Muscle of back (tissue), 11 donors: ENCODE measurements around the gene ELOB. TPM values are rescaled to one million over a fixed set of nuclear protein-coding genes. Genes with fewer than 3 reads are reported as not detected.
"Not testable (repeated sequence)": the region's sequence is repeated elsewhere in the genome, so short reads cannot be mapped to it uniquely, and the experiment has no call there.

Experiments used
- DNase-seq, 3 donors: peaks; one replicate each; pipeline versions ENCODE4 v3.0.0 to v3.0.0-alpha.2; 2013
- polyA plus RNA-seq, 10 donors: library from polyadenylated mRNA; unstranded; fragments of 120-200 nt; gene quantifications; one replicate each; pipeline ENCODE4 v1.2.1, GENCODE V29; 2013; ENCODE audit not compliant: insufficient read length in 10 of 10

ELOB gene
- polyA plus RNA-seq, 10 donors: 126 to 207 (median 146) TPM

GRCh38 chr16:2728034-2728433, 49.0 kb downstream of the ELOB start:
- DNase-seq: no peak

DNA sequence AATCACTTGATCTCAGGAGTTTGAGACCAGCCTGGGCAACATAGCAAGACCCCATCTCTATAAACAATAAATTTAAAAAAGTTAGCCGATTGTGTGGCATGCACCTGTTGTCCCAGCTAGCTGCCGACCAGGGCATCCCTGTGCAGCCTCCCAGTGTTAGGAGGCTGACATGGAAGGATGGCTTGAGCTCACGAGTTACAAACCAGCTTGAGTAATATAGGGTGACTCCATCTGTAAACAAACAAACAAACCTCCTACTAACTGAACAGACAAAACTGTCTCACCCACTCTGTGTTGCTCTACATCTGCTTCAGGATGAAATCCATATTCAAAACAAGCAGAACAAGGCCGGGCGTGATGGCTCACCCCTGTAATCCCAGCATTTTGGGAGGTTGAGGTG, 50.2 kb downstream of the ELOB start:
- no peak for DNase-seq

DNA sequence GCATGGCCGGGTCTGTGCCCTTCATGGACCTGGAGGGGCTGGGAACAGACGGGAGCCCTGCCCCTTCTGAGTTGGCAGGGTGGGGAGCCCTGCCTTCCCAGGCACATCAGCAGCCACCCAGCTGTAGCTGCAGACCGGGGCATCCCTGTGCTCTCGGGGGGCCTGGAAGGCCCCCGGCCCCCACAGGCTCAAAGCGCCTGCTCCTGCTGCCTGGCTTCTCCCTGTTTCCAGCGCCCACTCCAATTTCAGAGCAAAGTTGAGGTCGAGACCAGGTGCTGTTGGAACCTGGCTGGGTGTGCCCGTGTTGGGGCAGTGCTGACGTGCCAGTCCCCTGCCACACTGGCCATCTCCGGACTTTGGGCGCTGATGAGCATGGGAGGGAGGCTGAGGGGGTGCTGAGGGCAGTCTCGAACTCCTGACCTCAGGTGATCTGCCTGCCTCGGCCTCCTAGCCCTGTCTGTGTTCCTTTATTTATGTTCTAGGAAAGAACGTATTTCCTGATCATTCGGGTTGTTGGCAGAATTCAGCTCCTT, 52.2 kb downstream of the ELOB start:
- no peak for DNase-seq

DNA sequence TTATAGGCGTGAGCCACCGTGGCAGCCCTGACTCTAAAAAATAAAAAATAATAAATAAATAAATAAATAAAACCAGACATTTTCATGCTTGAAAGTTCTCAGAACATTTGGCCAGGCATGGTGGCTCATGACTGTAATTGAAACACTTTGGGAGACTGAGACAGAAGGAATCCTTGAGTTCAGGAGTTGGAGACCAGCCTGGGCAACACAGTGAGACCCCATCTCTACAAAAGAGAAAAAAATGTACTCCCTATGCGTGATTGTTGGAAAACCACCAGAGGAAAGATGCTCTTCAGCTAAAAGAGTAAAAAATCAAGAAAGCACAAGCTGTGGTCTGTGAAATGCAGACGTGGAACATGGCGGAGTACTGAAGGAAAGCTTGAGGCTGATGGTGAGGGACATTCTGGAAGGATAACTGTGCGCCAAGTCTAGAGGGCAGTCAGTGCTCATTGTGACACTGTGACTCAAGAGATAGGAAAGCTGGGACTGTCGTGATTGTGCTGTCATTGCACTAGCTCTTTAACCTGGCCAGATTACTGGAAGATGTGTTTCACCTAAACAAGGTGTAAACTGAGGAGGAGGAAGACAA, 52.9 kb downstream of the ELOB start:
- no peak for DNase-seq

DNA sequence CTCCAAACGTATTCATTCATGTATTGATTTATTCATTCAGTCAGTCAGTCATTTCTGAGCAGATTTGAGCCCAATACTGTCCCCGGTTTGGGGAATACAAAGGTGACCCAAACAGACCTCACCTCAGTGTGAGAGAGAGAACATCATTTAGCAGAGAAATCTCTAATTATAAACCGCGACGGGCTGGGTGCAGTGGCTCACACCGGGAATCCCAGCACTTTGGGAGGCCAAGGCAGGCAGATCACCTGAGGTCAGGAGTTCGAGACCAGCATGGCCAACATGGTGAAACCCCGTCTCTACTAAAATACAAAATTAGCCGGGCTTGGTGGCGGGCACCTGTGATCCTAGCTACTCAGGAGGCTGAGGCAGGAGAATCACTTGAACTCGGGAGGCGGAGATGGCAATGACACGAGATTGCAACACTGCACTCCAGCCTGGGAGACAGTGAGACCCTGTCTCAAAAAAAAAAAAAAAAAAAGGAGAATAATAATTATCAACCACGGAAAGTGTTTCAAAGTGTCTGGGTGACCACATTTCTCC, 55.4 kb downstream of the ELOB start:
- DNase-seq: not testable (repeated sequence)

Other genes with a start within 250 kb of the ELOB start
- 1 to 10 TPM in 6 of 10 donors, under 1 TPM in 2, not detected in 2; 0.15 to 3.3 (median 1.7) TPM for gene CEMP1, start 245.9 kb downstream of the ELOB start, polyA plus RNA-seq
- gene PDPK1, start 239.3 kb downstream of the ELOB start, polyA plus RNA-seq: 10 to 100 TPM; 23.7 to 34.3 (median 28.6) TPM
- 10 to 100 TPM; 18.5 to 22.9 (median 20.6) TPM for gene KCTD5, start 94.8 kb downstream of the ELOB start, polyA plus RNA-seq
- gene PRSS27, start 57.1 kb downstream of the ELOB start, polyA plus RNA-seq: 1 to 10 TPM in 6 of 10 donors, under 1 TPM in 4; 0.86 to 1.6 (median 1.2) TPM
- gene SRRM2, start 24.6 kb downstream of the ELOB start, polyA plus RNA-seq: 100 to 1,000 TPM; 351 to 593 (median 450) TPM
- gene PRSS33, start 10.3 kb upstream of the ELOB start, polyA plus RNA-seq: not detected
- gene PRSS41, start 21.2 kb upstream of the ELOB start, polyA plus RNA-seq: not detected
- gene PRSS21, start 40.0 kb upstream of the ELOB start, polyA plus RNA-seq: under 1 TPM in 3 of 10 donors, not detected in 7; 0.24 to 0.53 (median 0.31) TPM
- under 1 TPM in 9 of 10 donors, not detected in 1; 0.24 to 0.90 (median 0.56) TPM for gene ZG16B, start 53.0 kb upstream of the ELOB start, polyA plus RNA-seq
- gene PRSS22, start 80.9 kb upstream of the ELOB start, polyA plus RNA-seq: under 1 TPM in 2 of 10 donors, not detected in 8; 0.83 to 0.94 TPM
- gene FLYWCH2, start 105.9 kb upstream of the ELOB start, polyA plus RNA-seq: 10 to 100 TPM; 10.4 to 20.2 (median 15.5) TPM
- gene FLYWCH1, start 134.7 kb upstream of the ELOB start, polyA plus RNA-seq: 10 to 100 TPM; 10.7 to 25.3 (median 17.2) TPM
- 10 to 100 TPM in 2 of 10 donors, 1 to 10 TPM in 8; 1.7 to 27.6 (median 5.6) TPM for gene KREMEN2, start 187.0 kb upstream of the ELOB start, polyA plus RNA-seq
- gene PAQR4, start 192.1 kb upstream of the ELOB start, polyA plus RNA-seq: 10 to 100 TPM in 1 of 10 donors, 1 to 10 TPM in 9; 4.9 to 13.2 (median 7.2) TPM
- 10 to 100 TPM in 4 of 10 donors, 1 to 10 TPM in 6; 5.8 to 23.0 (median 9.5) TPM for gene PKMYT1, start 203.2 kb upstream of the ELOB start, polyA plus RNA-seq
- gene CLDN9, start 235.6 kb upstream of the ELOB start, polyA plus RNA-seq: 1 to 10 TPM in 7 of 10 donors, under 1 TPM in 3; 0.45 to 2.6 (median 1.3) TPM
- gene CLDN6, start 240.9 kb upstream of the ELOB start, polyA plus RNA-seq: 1 to 10 TPM in 2 of 10 donors, under 1 TPM in 7, not detected in 1; 0.16 to 6.3 (median 0.31) TPM
- 10 to 100 TPM; 21.3 to 91.8 (median 36.6) TPM for gene TNFRSF12A, start 243.1 kb upstream of the ELOB start, polyA plus RNA-seq
- gene HCFC1R1, start 246.7 kb upstream of the ELOB start, polyA plus RNA-seq: 100 to 1,000 TPM in 8 of 10 donors, 10 to 100 TPM in 2; 68.2 to 157 (median 121) TPM
- gene THOC6, start 246.8 kb upstream of the ELOB start, polyA plus RNA-seq: 10 to 100 TPM; 15.9 to 26.9 (median 19.8) TPM